ENCODE measurements around the gene ZNF597. TPM values are rescaled to one million over a fixed set of nuclear protein-coding genes. Genes with fewer than 3 reads are reported as not detected.

The ZNF597 gene
- total and polyA plus RNA-seq, 10 donors: 0.78 to 4.6 (median 3.2) TPM

GRCh38 chr16:3467182-3467581 lies 23.9 kb upstream of the ZNF597 start:
- intact Hi-C loops (cut with DNase I; ENCODE audit: low total_unique reads): loop anchor here (10.0 kb wide), 1 partner anchor 192 kb away; no protein-coding TSS in a partner anchor
- Histone ChIP-seq H3K4me1 (peaks cover 10 to 95% (median 57%) of the 10 kb centered on the region in 6 donors), H3K36me3 (peaks cover 0 to 78% (median 14%) of the 10 kb centered on the region in 6 donors), H3K4me3 (no peak overlapping the region), H3K9me3 (no peaks in the 10 kb centered on the region), H3K27me3 (replicated peaks in 1 of 7) (no peaks in the 10 kb centered on the region), H3K27ac (no peak overlapping the region)
- no peak for DNase-seq
- 94 to 96% (median 95%) methylated on average over 7 to 8 of the region's 8 CpGs for WGBS, 5 donors
- TF ChIP-seq POLR2AphosphoS5 (IDR thresholded peaks at IDR 0.05) (no peak), POLR2A (IDR thresholded peaks at IDR 0.05) (no peak), CTCF (IDR thresholded peaks at IDR 0.05 in 8 of 11, conservative IDR thresholded peaks at IDR 0.05 in 3 of 11) (no peak)

GRCh38 chr16:3465911-3466584 lies 22.7 kb upstream of the ZNF597 start:
- peaks cover 17 to 97% (median 65%) of the 10 kb centered on the region in 6 donors for H3K4me1 ChIP-seq
- H3K27ac ChIP-seq: no peak overlapping the region
- H3K27me3 ChIP-seq (replicated peaks in 1 of 7): no peaks in the 10 kb centered on the region
- H3K9me3 ChIP-seq: no peaks in the 10 kb centered on the region
- 88 to 94% (median 91%) methylated on average over 21 of the region's 21 CpGs for WGBS, 5 donors
- intact Hi-C loops (cut with DNase I; ENCODE audit: low total_unique reads): loop anchor here (10.0 kb wide), 1 partner anchor 191 kb away; no protein-coding TSS in a partner anchor
- TF ChIP-seq CTCF (IDR thresholded peaks at IDR 0.05 in 8 of 11, conservative IDR thresholded peaks at IDR 0.05 in 3 of 11): no peak
- no peak for TF ChIP-seq POLR2AphosphoS5 (IDR thresholded peaks at IDR 0.05)
- no peak for TF ChIP-seq POLR2A (IDR thresholded peaks at IDR 0.05)
- DNase-seq: peak; percentile 38
- no peak overlapping the region for H3K4me3 ChIP-seq
- peaks cover 0 to 68% (median 12%) of the 10 kb centered on the region in 6 donors for H3K36me3 ChIP-seq

GRCh38 chr16:3465301-3465700 lies 22.0 kb upstream of the ZNF597 start:
- TF ChIP-seq CTCF (IDR thresholded peaks at IDR 0.05 in 8 of 11, conservative IDR thresholded peaks at IDR 0.05 in 3 of 11): no peak
- no peak for TF ChIP-seq POLR2A (IDR thresholded peaks at IDR 0.05)
- no peak for TF ChIP-seq POLR2AphosphoS5 (IDR thresholded peaks at IDR 0.05)
- Histone ChIP-seq H3K4me3 (no peak overlapping the region), H3K36me3 (peaks cover 0 to 67% (median 12%) of the 10 kb centered on the region in 6 donors), H3K27ac (no peak overlapping the region), H3K27me3 (replicated peaks in 1 of 7) (no peaks in the 10 kb centered on the region), H3K4me1 (peaks cover 21 to 100% (median 70%) of the 10 kb centered on the region in 6 donors), H3K9me3 (no peaks in the 10 kb centered on the region)
- peak; percentile 34 for DNase-seq
- 84 to 94% (median 87%) methylated on average over 12 of the region's 12 CpGs for WGBS, 5 donors
- intact Hi-C loops (cut with DNase I; ENCODE audit: low total_unique reads): loop anchor here (10.0 kb wide), 1 partner anchor 190 kb away; no protein-coding TSS in a partner anchor

GRCh38 chr16:3461151-3461550 lies 17.8 kb upstream of the ZNF597 start:
- intact Hi-C loops (cut with DNase I; ENCODE audit: low total_unique reads): loop anchor here (10.0 kb wide), 1 partner anchor 186 kb away; no protein-coding TSS in a partner anchor
- Histone ChIP-seq H3K9me3 (no peaks in the 10 kb centered on the region), H3K4me3 (no peak overlapping the region), H3K27ac (peak overlapping the region in 4 of 8 donors; percentile 39 to 99 (median 98)), H3K27me3 (replicated peaks in 1 of 7) (no peaks in the 10 kb centered on the region), H3K4me1 (peaks cover 38 to 92% (median 82%) of the 10 kb centered on the region in 6 donors), H3K36me3 (peaks cover 0 to 27% (median 7%) of the 10 kb centered on the region in 6 donors)
- peak in 3 of 11 experiments; percentile 6 to 35 (median 19) for TF ChIP-seq CTCF (IDR thresholded peaks at IDR 0.05 in 8 of 11, conservative IDR thresholded peaks at IDR 0.05 in 3 of 11)
- TF ChIP-seq POLR2A (IDR thresholded peaks at IDR 0.05): no peak
- no peak for DNase-seq
- WGBS, 5 donors: 28 to 50% (median 34%) methylated on average over 8 of the region's 8 CpGs
